Peyer's patch (tissue), 4 donors: ENCODE data around the gene SUPT3H.

Experiments
- CTCF ChIP-seq, 6 experiments: fragments of 450-650 bp in 4 of 6; fragments of 200-600 bp in 2 of 6; sonication (generic) in 1 of 6; IDR thresholded peaks; one replicate each; pipeline ENCODE4 v1.5.1; 2017 to 2019; ENCODE audit warnings: antibody characterized with exemption in 6 of 6, mild to moderate bottlenecking in 3 of 6, moderate library complexity in 1 of 6
- POLR2A ChIP-seq, 2 donors: fragments of 450-650 bp; IDR thresholded peaks; one replicate each; pipeline ENCODE4 v1.5.1; 2017; ENCODE audit warnings: antibody characterized with exemption in 2 of 2, mild to moderate bottlenecking in 2 of 2, moderate library complexity in 2 of 2

GRCh38 chr6:44784195-44784594 is 593.5 kb downstream of the SUPT3H start:
- TF ChIP-seq CTCF (IDR thresholded peaks at IDR 0.05), result no peak
- TF ChIP-seq POLR2A (IDR thresholded peaks at IDR 0.05), result no peak
